ENCODE measurements around the gene ABI1.

DNA sequence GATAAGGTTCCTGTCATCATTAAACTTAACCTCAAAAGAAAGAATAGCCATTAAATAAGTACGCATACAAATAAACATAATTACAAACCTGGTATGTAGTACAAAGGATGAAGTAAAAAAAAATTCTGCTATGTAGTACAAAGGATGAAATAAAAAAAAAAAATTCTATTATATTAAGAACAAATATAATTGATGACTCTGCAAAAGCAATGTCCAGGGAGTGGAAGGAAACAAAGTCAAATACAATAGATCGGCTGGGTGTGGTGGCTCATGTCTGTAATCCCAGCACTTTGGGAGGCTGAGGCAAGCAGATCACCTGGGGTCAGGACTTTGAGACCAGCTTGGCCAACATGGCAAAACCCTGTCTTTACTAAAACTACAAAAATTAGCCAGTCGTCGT, 56.9 kb downstream of the ABI1 start:
- TF ChIP-seq, protein P1, sequence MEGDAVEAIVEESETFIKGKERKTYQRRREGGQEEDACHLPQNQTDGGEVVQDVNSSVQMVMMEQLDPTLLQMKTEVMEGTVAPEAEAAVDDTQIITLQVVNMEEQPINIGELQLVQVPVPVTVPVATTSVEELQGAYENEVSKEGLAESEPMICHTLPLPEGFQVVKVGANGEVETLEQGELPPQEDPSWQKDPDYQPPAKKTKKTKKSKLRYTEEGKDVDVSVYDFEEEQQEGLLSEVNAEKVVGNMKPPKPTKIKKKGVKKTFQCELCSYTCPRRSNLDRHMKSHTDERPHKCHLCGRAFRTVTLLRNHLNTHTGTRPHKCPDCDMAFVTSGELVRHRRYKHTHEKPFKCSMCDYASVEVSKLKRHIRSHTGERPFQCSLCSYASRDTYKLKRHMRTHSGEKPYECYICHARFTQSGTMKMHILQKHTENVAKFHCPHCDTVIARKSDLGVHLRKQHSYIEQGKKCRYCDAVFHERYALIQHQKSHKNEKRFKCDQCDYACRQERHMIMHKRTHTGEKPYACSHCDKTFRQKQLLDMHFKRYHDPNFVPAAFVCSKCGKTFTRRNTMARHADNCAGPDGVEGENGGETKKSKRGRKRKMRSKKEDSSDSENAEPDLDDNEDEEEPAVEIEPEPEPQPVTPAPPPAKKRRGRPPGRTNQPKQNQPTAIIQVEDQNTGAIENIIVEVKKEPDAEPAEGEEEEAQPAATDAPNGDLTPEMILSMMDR (IDR thresholded peaks at IDR 0.05) = no peak
- TF ChIP-seq POLR2A (IDR thresholded peaks at IDR 0.05) = no peak
